Upper lobe of right lung (tissue), 1 donor: ENCODE data around the gene SUSD3. TPM values are rescaled to one million over a fixed set of nuclear protein-coding genes. Genes with fewer than 3 reads are reported as not detected.

Experiments used
- ATAC-seq: fragments of 200-7000 bp; cut with Tn5 transposase; one replicate; pipeline ENCODE4 v1.9.1; 2020; ENCODE audit warnings: mild to moderate bottlenecking, moderate library complexity
- DNase-seq: peaks from one replicate; pipeline ENCODE4 v3.0.0-alpha.2; 2020
- H3K27ac ChIP-seq: fragments of 200-600 bp; one replicate; pipeline ENCODE4 v1.8.0; 2022
- H3K27me3 ChIP-seq: fragments of 200-600 bp; one replicate; pipeline ENCODE4 v1.8.0; 2022; ENCODE audit warnings: mild to moderate bottlenecking
- H3K36me3 ChIP-seq: fragments of 200-600 bp; one replicate; pipeline ENCODE4 v1.8.0; 2022
- H3K4me1 ChIP-seq: fragments of 200-600 bp; one replicate; pipeline ENCODE4 v1.8.0; 2022
- H3K4me3 ChIP-seq: fragments of 200-600 bp; one replicate; pipeline ENCODE4 v1.8.0; 2022; ENCODE audit warnings: mild to moderate bottlenecking
- H3K9me3 ChIP-seq: fragments of 200-600 bp; one replicate; pipeline ENCODE4 v1.8.0; 2022
- intact Hi-C: fragments of 100-400 bp; cut with DNase I; formaldehyde crosslinking; loops from one replicate; pipeline ENCODE4 v1.11.0; 2022
- total RNA-seq: library from RNA; stranded (reverse); fragmentation: NEBNext Ultra II Directional; extraction: Animal tissue kit (Norgen Biotek cat#: 25700); gene quantifications from one replicate; pipeline ENCODE4 v1.2.1, GENCODE V29; 2021
- TF ChIP-seq, protein P1 (sequence below): fragments of 200-600 bp; IDR thresholded peaks from one replicate; pipeline ENCODE4 v1.8.0; 2022; ENCODE audit warnings: antibody characterized with exemption
- donor health status: DM: no; HTN: yes; CAD: no; lungs with severe emphysema.

Gene SUSD3
- total RNA-seq, 1 donor from 2014 or later: 4.8 TPM

DNA sequence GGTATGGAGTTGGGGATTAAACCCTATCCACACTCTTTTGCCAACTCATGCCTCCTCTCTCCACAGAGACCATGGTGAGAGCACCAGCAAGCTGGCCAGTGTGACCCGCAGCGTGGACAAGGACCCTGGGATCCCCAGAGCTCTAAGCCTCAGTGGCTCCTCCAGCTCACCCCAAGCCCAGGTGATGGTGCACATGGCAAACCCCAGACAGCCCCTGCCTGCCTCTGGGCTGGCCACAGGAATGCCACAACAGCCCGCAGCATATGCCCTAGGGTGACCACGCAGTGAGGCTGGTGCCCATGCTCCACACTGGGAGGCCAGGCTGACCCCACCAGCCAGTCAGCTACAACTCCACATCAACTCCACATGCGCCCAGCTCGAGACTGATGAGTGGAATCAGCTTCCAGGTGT, 26.0 kb downstream of the SUSD3 start:
- H3K4me3 ChIP-seq: no peak overlapping the region
- H3K27me3 ChIP-seq: no peaks in the 10 kb centered on the region
- H3K36me3 ChIP-seq: no peaks in the 10 kb centered on the region
- ATAC-seq (no peak), DNase-seq (peak; percentile 57)
- no peak overlapping the region for H3K27ac ChIP-seq
- TF ChIP-seq, protein P1, sequence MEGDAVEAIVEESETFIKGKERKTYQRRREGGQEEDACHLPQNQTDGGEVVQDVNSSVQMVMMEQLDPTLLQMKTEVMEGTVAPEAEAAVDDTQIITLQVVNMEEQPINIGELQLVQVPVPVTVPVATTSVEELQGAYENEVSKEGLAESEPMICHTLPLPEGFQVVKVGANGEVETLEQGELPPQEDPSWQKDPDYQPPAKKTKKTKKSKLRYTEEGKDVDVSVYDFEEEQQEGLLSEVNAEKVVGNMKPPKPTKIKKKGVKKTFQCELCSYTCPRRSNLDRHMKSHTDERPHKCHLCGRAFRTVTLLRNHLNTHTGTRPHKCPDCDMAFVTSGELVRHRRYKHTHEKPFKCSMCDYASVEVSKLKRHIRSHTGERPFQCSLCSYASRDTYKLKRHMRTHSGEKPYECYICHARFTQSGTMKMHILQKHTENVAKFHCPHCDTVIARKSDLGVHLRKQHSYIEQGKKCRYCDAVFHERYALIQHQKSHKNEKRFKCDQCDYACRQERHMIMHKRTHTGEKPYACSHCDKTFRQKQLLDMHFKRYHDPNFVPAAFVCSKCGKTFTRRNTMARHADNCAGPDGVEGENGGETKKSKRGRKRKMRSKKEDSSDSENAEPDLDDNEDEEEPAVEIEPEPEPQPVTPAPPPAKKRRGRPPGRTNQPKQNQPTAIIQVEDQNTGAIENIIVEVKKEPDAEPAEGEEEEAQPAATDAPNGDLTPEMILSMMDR: no peak
- peaks cover 17% of the 10 kb centered on the region for H3K4me1 ChIP-seq
- no peaks in the 10 kb centered on the region for H3K9me3 ChIP-seq
- intact Hi-C loops: no loop called here

DNA sequence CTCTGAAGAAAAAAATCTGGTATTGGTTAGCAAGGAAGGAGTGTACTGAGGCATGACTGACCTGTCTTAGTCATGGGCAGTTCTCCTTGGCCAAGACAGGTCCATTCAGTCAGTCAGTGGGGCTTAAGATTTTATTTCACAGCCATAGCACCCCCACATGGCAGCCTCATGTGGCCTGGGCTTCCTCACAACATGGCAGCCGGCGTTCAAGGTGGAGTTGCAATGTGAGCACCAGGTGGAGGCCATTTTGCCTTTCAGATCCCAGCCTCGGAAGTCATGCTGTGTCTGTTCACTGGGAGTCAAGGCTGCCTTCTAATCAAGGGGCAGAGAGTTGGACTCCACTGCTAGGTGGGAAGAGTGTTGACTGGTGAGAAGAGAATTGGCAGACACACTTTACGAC, 27.2 kb downstream of the SUSD3 start:
- H3K36me3 ChIP-seq: no peaks in the 10 kb centered on the region
- no peaks in the 10 kb centered on the region for H3K9me3 ChIP-seq
- no peak for ATAC-seq
- TF ChIP-seq, protein P1: no peak
- no peak overlapping the region for H3K27ac ChIP-seq
- no peak overlapping the region for H3K4me3 ChIP-seq
- peaks cover 17% of the 10 kb centered on the region for H3K4me1 ChIP-seq
- H3K27me3 ChIP-seq: no peaks in the 10 kb centered on the region
- DNase-seq: peak; percentile 9
- intact Hi-C loops: no loop called here

DNA sequence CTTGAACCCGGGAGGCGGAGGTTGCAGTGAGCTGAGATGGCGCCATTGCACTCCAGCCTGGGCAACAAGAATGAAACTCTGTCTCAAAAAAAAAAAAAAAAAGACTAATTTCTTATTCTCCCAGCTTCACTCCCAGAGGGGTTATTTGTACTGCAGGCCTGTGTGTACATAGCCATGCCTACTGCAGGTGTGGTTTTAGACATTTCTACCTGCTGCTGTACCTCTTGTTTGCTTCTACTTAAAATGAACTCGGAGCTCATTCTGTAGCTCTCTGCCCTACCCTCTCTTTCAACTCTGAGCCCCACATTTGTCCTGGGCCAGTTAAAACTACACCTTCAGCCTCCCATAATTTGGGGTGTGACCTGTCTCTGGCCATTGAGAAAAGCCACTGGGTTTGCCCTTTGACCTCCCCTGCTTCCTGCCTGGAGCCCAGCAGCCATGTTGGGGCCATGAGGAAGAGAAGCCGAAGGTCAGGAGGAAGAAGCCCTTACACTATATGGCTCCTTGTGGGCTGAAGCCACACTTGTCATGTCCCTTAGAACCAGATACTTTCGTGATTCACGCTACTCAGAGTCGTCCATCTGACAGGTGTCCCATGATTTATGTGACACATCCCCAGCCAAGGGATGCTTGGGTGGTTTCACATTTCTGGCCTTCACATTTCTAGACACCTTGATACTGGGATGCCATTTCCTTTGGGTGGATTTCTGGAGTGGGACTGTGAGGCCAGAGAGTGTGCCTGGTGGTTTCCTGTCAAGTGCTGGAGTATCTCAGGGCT, 28.1 kb downstream of the SUSD3 start:
- Histone ChIP-seq H3K4me1 (peaks cover 17% of the 10 kb centered on the region), H3K27me3 (no peaks in the 10 kb centered on the region), H3K27ac (peak overlapping the region; percentile 3), H3K9me3 (no peaks in the 10 kb centered on the region), H3K4me3 (no peak overlapping the region), H3K36me3 (no peaks in the 10 kb centered on the region)
- peak; percentile 27 for ATAC-seq
- TF ChIP-seq, protein P1: no peak
- intact Hi-C loops: no loop called here
- DNase-seq: peak; percentile 25

DNA sequence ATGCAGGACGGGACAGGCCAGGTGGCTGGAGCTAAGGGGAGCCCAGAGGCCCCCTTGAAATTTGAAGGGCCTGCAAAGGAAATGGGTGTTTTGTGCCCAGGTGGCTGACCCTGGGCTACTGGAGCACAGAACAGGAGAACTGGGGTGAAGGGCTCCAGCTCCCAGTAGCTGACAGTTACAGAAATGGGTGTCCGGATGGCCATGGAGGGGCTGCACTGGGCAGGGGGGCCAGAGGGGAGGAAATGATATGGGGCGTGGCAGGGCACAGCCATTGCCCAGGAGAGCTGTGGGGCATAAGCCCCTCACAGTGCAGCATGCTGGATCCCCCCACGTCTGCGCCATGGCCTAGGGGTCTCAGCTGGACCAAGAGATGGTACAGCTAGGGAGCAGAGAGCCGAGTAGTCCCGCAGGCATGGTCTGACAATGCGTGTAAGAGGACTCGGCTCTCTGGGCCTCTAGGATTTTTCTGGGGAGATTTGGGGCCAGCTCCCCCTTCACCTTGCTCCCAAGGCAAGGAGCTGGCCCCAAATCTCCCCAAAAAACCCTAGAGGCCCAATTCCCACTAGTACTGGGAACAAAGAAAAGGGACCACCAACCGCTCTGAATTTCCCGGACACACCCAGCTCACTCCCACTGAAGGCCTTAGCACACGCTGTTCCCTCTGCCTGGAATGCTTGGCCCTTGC, 29.6 kb downstream of the SUSD3 start:
- Histone ChIP-seq H3K9me3 (no peaks in the 10 kb centered on the region), H3K4me1 (peaks cover 14% of the 10 kb centered on the region), H3K4me3 (no peak overlapping the region), H3K27me3 (no peaks in the 10 kb centered on the region), H3K36me3 (no peaks in the 10 kb centered on the region), H3K27ac (no peak overlapping the region)
- DNase-seq (peak; percentile 54), ATAC-seq (no peak)
- intact Hi-C loops: no loop called here
- TF ChIP-seq, protein P1: no peak

DNA sequence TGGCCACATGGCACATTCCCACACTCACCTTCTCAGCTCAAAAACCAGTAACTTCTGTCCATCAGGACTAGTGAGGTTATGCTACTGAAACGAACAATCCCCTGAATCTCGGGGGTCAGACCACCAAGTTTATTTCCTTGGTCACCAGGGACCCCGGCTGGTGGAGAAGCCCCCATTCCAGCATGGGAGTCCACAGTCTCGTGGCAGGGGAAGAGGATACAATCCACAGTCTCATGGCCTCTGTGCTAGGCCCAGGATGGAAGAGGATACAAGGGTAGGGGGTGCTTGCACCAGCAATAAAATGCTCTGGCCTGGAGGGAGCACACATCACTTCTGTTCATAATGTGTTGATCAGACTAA, 30.1 kb downstream of the SUSD3 start:
- ATAC-seq (no peak), DNase-seq (peak; percentile 21)
- H3K4me3 ChIP-seq: no peak overlapping the region
- no peak overlapping the region for H3K27ac ChIP-seq
- no peaks in the 10 kb centered on the region for H3K36me3 ChIP-seq
- TF ChIP-seq, protein P1: no peak
- no peaks in the 10 kb centered on the region for H3K9me3 ChIP-seq
- H3K27me3 ChIP-seq: no peaks in the 10 kb centered on the region
- intact Hi-C loops: no loop called here
- H3K4me1 ChIP-seq: peaks cover 14% of the 10 kb centered on the region
